GM19240 (cell line): ENCODE results near the gene DLGAP1.
"Not testable (repeated sequence)": the region's sequence is repeated elsewhere in the genome, so short reads cannot be mapped to it uniquely, and the experiment has no call there.

ENCODE experiments used
- DNase-seq: peaks from one replicate; pipeline ENCODE4 v3.0.0; 2011; ENCODE audit warnings: low spot score; ENCODE audit not compliant: insufficient read length

Gene DLGAP1

GRCh38 chr18:3481696-3482210 lies 973.4 kb downstream of the DLGAP1 start:
- no peak for DNase-seq

- no peak for DNase-seq
Measured at GRCh38 chr18:3480827-3481573, 974.1 kb downstream of the DLGAP1 start.

DNA sequence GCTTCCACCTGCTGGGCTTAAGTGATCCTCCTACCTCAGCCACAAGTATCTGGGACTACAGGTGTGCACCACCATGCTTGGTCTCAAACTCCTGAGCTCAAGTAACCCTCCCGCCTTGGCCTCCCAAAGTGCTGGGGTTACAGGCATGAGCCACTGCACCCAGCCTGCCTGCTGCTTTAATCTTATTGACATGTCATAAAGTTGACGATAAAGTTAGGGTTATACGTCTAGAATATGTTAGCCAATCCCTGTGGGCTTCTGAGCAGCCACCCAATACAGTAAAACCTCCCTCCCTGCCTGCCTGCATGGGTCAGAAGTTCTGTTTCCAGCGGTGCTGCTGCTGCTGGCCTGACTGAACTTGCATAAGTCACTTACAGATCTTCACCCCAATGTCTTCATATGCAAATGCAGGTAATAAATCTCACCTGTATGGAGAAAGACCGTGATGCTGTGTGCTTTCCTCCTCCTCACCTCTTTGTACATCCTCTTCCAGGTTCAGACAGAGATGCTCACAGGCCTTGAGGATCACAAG lies 975.1 kb downstream of the DLGAP1 start:
- DNase-seq = no peak

GRCh38 chr18:3478262-3478978 lies 976.7 kb downstream of the DLGAP1 start:
- no peak for DNase-seq

DNA sequence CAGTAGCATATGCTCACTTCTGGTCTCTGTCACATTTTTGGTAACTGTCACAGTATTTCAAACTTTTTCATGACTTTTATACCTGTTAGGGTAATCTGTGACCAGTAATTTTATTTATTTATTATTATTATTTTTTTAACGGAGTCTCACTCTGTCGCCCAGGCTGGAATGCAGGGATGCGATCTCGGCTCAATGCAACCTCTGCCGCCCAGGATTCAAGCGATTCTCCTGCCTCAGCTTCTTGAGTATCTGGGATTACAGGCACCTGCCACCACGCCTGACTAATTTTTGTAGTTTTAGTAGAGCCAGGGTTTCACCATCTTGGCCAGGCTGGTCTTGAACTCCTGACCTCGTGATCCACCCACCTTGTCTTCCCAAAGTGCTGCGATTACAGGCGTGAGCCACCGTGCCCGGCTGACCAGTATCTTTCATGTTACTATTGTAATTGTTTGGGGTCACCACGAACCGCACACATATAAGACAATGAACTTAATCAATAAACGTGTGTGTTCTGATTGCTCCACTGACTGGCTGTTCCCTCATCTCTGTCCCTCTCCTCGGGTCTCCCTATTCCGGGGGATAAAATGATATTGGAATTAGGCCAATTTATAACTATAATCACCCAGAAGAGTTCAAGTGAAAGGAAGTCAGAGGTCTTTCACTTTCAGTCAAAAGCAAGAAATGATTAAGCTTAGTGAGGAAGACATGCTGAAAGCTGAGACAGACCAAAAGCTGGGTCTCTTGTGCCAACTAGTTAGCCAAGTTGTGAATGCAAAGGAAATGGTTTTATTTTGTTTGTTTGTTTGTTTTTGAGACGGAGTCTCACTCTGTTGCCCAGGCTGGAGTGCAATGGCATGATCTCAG lies 982.2 kb downstream of the DLGAP1 start:
- no peak for DNase-seq

DNA sequence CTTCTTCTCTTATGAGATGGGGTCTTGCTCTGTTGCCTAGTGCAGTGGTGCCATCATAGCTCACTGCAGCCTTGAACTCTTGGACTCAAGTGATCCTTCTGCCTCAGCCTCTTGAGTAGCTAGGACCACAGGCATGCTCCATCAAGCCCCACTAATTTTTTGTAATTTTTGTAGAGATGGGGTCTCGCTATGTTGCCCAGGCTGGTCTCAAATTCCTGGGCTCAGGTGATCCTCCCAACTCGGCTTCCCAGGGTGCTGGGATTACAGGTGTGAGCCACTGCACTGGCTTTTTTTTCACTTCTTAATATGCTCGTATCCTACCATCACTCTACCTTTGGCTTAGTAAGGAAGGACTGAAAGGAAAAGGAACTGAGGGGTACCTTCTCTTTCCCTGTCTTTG lies 983.0 kb downstream of the DLGAP1 start:
- not testable (repeated sequence) for DNase-seq

GRCh38 chr18:3471141-3471648 lies 983.9 kb downstream of the DLGAP1 start:
- no peak for DNase-seq

- DNase-seq = no peak
Measured at GRCh38 chr18:3468833-3469232, 986.3 kb downstream of the DLGAP1 start.

GRCh38 chr18:3468066-3468705 lies 986.9 kb downstream of the DLGAP1 start:
- no peak for DNase-seq

DNA sequence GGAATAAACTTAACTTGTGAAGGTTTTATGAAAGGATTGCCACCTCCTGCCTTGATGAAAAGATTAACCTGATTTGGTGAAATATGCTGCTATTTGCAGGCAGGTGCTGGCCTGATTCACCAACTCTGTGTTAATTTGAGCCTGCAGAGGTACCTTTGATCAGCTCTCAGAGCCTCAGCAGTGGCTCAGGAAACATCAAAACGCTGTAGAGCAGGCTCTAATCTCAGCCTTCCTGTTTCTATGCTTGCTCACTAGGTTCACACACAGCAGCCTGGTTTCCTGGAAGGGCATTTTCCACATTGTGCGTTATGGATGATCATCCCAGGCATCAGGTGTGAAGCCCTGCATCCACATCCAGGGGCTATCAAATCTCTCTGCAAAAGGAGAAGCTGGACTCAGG lies 988.2 kb downstream of the DLGAP1 start:
- DNase-seq = no peak

DNA sequence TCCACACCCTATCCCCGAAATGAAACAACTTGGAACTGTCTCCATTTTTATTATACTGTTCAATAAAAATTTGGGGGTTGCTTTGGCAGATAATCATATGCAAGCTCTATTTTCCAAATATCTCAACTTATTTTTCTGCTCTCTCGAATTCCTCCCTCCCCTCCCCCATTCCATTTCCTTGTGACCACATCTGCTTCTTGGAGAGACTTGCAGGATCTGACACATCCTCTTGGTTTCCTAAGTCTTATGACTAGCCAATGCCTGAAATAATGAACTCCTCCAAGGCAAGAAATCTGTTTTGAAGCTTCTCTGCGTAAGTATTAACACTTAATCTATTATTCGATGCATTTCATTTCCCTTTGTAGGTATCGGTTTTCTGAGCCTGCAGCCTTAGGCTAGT lies 989.1 kb downstream of the DLGAP1 start:
- DNase-seq = no peak

GRCh38 chr18:3463051-3463450 lies 992.1 kb downstream of the DLGAP1 start:
- no peak for DNase-seq

DNA sequence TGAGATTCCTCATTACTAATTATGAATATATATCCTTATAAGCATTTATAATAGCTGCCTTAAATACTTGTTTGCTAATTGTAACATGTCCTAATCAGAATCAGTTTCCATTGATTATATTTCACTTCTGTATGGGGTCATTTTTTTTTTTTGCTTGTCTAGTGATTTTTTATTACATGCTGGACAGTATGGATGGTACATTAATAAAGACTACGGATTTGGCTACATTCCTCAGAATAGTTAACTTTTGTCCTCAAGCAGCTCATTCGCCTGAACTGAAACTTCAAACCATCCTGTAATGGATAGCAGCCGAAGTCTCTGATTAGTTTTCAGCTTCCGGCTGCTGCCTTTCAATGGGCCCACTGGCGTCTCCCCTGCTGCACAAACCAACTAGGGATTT lies 993.4 kb downstream of the DLGAP1 start:
- no peak for DNase-seq

GRCh38 chr18:3460823-3461398 lies 994.2 kb downstream of the DLGAP1 start:
- no peak for DNase-seq

DNA sequence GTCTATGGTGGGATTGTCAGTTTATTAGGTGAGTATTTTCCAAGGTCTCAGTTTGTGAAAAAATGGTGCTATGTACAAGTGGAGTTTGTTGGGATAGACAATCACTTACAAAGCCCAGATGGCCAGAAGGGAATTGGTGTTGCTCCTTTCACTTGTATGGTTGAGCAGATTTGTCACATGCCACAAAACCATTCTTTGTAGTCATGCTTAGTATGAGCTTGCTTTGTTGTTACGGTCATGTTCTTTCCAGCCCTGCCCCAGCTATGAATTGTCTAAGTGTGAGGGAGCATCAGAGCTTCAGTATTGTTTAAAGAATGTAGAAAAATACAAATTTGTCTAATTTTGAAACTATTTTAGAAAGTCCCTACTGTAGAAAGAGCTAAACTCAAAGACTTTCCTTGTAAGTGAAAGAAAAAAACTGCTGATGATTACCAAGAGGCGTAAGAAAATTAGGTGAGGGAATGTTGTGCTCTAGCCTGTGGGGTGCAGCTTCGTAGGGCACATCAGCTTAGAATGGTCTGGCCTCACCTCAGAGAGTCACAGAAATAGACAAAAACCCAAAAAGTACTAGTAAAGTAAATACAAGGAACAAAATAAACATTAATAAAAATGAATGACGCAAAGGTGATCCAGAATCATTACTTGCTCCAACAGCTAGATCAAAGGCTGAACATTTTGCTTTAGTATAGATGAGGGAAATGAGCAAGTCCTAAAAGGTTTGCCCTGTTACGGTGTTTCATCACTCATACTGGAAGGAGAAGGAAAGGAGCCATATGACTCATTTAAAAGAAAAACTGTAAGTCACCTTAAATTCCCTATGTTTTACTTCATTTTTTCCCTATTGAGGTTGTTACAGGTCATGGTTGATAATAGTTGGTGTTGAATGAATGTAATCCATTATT lies 995.9 kb downstream of the DLGAP1 start:
- DNase-seq = no peak

DNA sequence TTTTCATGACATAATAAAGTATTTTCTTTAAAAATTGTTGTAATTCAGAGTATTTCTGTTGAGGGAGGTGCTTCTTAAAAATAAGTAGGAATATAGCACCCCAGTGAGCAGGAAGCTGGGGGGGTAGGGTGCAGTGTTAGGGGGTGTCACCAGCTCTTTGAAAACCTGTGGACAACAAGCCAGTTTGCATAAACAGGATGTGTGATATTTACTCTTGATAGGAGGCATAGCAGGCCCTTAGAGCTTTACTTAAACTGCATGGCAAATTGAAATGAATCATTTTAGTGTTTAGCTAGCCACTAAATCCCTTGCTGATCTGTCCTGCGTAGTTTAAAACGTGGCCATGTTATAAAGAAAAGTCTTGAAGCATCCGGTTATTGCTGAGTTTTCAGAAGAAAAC lies 996.7 kb downstream of the DLGAP1 start:
- DNase-seq = no peak

GRCh38 chr18:3457261-3457724 lies 997.8 kb downstream of the DLGAP1 start:
- DNase-seq = no peak

GRCh38 chr18:3456686-3457069 lies 998.4 kb downstream of the DLGAP1 start:
- DNase-seq = no peak

- no peak for DNase-seq
Measured at GRCh38 chr18:3455907-3456685, 999.0 kb downstream of the DLGAP1 start.
